ENCODE measurements around the gene COBL. TPM values are rescaled to one million over a fixed set of nuclear protein-coding genes. Genes with fewer than 3 reads are reported as not detected.

Gene COBL
- total and polyA plus RNA-seq, 2 of the 4 experiments (the other 2 are of a cell fraction) = under 0.01 TPM; not detected in 1

DNA sequence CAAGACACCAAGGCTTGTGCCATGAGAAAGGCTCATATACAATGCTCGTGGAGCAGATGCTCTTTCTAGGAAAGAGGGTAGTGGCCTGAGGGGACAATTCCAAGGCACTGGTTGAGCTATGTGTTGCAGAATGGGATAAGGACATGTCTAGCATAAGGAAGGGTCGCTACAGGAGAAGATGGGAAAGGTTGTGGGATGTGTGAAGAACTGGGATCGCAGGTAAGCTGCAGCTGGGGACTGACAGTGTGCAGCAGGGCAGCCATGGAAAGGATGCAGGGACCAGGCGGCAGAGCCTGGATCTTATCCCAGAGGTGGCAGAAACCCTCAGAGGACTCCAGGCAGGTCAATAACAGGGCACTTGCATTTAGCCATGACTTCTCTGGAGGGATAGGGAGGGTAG lies 56.1 kb downstream of the COBL start:
- Histone ChIP-seq H3K9ac (ENCODE audit: low read depth, low read length) (no peak overlapping the region), H3K4me3 (ENCODE audit: insufficient read depth, low read depth, low read length) (no peak overlapping the region), H4K91ac (ENCODE audit: insufficient read depth, low read depth, low read length) (no peak overlapping the region), H2BK5ac (ENCODE audit: low read depth, low read length, poor library complexity, severe bottlenecking) (no peak overlapping the region), H4K8ac (ENCODE audit: low read depth in 2 of 2, low read length in 2 of 2) (no peak overlapping the region), H3K14ac (replicated peaks; ENCODE audit: low read depth, low read length) (no peak overlapping the region), H3K4ac (ENCODE audit: low read depth, low read length) (no peak overlapping the region), H2BK15ac (ENCODE audit: low read depth, low read length) (no peak overlapping the region), H3K18ac (ENCODE audit: low read depth, low read length) (no peak overlapping the region), H2BK20ac (ENCODE audit: low read depth, low read length) (no peak overlapping the region), H3K27me3 (ENCODE audit: control insufficient read depth, insufficient read depth, low read length) (no peaks in the 10 kb centered on the region), H4K5ac (ENCODE audit: low read depth, low read length) (no peak overlapping the region), H3K27ac (ENCODE audit: insufficient read depth, low read length) (no peak overlapping the region), H3K36me3 (ENCODE audit: control insufficient read depth, insufficient read depth, low read length) (no peaks in the 10 kb centered on the region), H3K4me2 (ENCODE audit: low read depth, low read length) (no peak overlapping the region), H3K9me3 (ENCODE audit: control insufficient read depth, insufficient read depth, low read length) (no peaks in the 10 kb centered on the region), H3K4me1 (ENCODE audit: control insufficient read depth, insufficient read depth, low read length) (no peaks in the 10 kb centered on the region), H2BK120ac (ENCODE audit: low read depth, low read length) (no peak overlapping the region), H2AFZ (replicated peaks; ENCODE audit: low read length, poor library complexity) (no peak overlapping the region), H4K20me1 (ENCODE audit: insufficient read depth, low read length) (no peaks in the 10 kb centered on the region), H2AK9ac (replicated peaks; ENCODE audit: low read depth, low read length, poor library complexity) (no peak overlapping the region), H2AK5ac (ENCODE audit: low read depth, low read length) (no peak overlapping the region), H3K23ac (ENCODE audit: low read depth, low read length) (no peak overlapping the region), H3K9me1 (ENCODE audit: insufficient read depth, low read length) (no peaks in the 10 kb centered on the region), H3K79me1 (ENCODE audit: low read depth in 1 of 2, low read length in 2 of 2) (no peaks in the 10 kb centered on the region), H3K56ac (ENCODE audit: extremely low read depth, insufficient read depth, low read length) (no peak overlapping the region)
- in situ Hi-C loops (cut with MboI; ENCODE audit: low sequenced_read_pairs) = no loop called here
- TF ChIP-seq MAZ (IDR thresholded peaks at IDR 0.05; ENCODE audit: borderline replicate concordance, low read depth, low read length) (no peak), NFE2L2 (IDR thresholded peaks at IDR 0.05; ENCODE audit: low read depth, low read length) (no peak), BHLHE40 (IDR thresholded peaks at IDR 0.05; ENCODE audit: low read depth, low read length) (no peak), RFX5 (IDR thresholded peaks at IDR 0.05; ENCODE audit: low read depth, low read length) (no peak), RCOR1 (IDR thresholded peaks at IDR 0.05; ENCODE audit: insufficient replicate concordance, low read length) (no peak), CEBPB (IDR thresholded peaks at IDR 0.05; ENCODE audit: low read depth, low read length) (no peak), FOS (IDR thresholded peaks at IDR 0.05; ENCODE audit: low read depth, low read length) (no peak), CHD1 (IDR thresholded peaks at IDR 0.05; ENCODE audit: low read depth, low read length) (no peak), MXI1 (IDR thresholded peaks at IDR 0.05; ENCODE audit: borderline replicate concordance, low read depth, low read length) (no peak), SMC3 (IDR thresholded peaks at IDR 0.05; ENCODE audit: low read depth, low read length) (no peak), MAFK (IDR thresholded peaks at IDR 0.05; ENCODE audit: low read depth, low read length) (no peak), POLR2A (IDR thresholded peaks at IDR 0.05; ENCODE audit: low read depth, low read length) (no peak), RAD21 (IDR thresholded peaks at IDR 0.05; ENCODE audit: low read length) (no peak)
- TF ChIP-seq, protein P1, sequence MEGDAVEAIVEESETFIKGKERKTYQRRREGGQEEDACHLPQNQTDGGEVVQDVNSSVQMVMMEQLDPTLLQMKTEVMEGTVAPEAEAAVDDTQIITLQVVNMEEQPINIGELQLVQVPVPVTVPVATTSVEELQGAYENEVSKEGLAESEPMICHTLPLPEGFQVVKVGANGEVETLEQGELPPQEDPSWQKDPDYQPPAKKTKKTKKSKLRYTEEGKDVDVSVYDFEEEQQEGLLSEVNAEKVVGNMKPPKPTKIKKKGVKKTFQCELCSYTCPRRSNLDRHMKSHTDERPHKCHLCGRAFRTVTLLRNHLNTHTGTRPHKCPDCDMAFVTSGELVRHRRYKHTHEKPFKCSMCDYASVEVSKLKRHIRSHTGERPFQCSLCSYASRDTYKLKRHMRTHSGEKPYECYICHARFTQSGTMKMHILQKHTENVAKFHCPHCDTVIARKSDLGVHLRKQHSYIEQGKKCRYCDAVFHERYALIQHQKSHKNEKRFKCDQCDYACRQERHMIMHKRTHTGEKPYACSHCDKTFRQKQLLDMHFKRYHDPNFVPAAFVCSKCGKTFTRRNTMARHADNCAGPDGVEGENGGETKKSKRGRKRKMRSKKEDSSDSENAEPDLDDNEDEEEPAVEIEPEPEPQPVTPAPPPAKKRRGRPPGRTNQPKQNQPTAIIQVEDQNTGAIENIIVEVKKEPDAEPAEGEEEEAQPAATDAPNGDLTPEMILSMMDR (conservative IDR thresholded peaks at IDR 0.05; ENCODE audit: low read depth, low read length) = no peak
- TF ChIP-seq, protein P2, sequence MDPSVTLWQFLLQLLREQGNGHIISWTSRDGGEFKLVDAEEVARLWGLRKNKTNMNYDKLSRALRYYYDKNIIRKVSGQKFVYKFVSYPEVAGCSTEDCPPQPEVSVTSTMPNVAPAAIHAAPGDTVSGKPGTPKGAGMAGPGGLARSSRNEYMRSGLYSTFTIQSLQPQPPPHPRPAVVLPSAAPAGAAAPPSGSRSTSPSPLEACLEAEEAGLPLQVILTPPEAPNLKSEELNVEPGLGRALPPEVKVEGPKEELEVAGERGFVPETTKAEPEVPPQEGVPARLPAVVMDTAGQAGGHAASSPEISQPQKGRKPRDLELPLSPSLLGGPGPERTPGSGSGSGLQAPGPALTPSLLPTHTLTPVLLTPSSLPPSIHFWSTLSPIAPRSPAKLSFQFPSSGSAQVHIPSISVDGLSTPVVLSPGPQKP (IDR thresholded peaks at IDR 0.05; ENCODE audit: borderline replicate concordance, low read depth, low read length) = no peak
- TF ChIP-seq, protein P3, sequence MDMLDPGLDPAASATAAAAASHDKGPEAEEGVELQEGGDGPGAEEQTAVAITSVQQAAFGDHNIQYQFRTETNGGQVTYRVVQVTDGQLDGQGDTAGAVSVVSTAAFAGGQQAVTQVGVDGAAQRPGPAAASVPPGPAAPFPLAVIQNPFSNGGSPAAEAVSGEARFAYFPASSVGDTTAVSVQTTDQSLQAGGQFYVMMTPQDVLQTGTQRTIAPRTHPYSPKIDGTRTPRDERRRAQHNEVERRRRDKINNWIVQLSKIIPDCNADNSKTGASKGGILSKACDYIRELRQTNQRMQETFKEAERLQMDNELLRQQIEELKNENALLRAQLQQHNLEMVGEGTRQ (IDR thresholded peaks at IDR 0.05; ENCODE audit: low read depth, low read length) = no peak
- dilution Hi-C loops (cut with HindIII; ENCODE audit: low sequenced_read_pairs, unreplicated experiment) = no loop called here
- WGBS, 2 experiments (ENCODE audit: extremely low coverage in 2 of 2, insufficient read length in 1 of 2) = no CpG with 5 or more reads among the region's 4 CpGs
- no peak for ATAC-seq (ENCODE audit: low read depth)
- ChIA-PET POLR2A (ENCODE audit: unreplicated experiment) (no interaction called here), CTCF (no interaction called here)
- no peak for DNase-seq
- BruUV-seq (replicated peaks) = no TSS peak
- intact Hi-C loops (cut with micrococcal nuclease) = no loop called here

Data from IMR-90 (cell line).